ENCODE data around the gene FCN3. TPM values are rescaled to one million over a fixed set of nuclear protein-coding genes. Genes with fewer than 3 reads are reported as not detected.

Gene FCN3
- total RNA-seq, 2 experiments from 2014 or later, result not detected

GRCh38 chr1:27367160-27367650 lies 7.4 kb downstream of the FCN3 start:
- Histone ChIP-seq H2AFZ (ENCODE audit: low read length) (no peak overlapping the region), H3K4me1 (ENCODE audit: insufficient read depth, low read length, poor library complexity, severe bottlenecking) (peaks cover 22% of the 10 kb centered on the region), H3K36me3 (ENCODE audit: insufficient read depth, low read length) (no peaks in the 10 kb centered on the region), H3K9me2 (ENCODE audit: insufficient read depth, low read length) (no peaks in the 10 kb centered on the region), H3K27ac (ENCODE audit: low read depth, low read length, poor library complexity, severe bottlenecking) (no peak overlapping the region), H3K4me3 (ENCODE audit: low read depth, low read length, poor library complexity, severe bottlenecking) (no peak overlapping the region), H4K20me1 (ENCODE audit: insufficient read depth, low read length) (no peaks in the 10 kb centered on the region), H3K4me2 (ENCODE audit: low read length) (no peak overlapping the region), H3K79me2 (ENCODE audit: insufficient read depth, low read depth, low read length) (no peaks in the 10 kb centered on the region), H3K9me3 (ENCODE audit: low read length) (no peaks in the 10 kb centered on the region)
- ChIA-PET POLR2A (no interaction called here), CTCF (ENCODE audit: unreplicated experiment) (interaction anchor here (0.7 kb wide), 1 partner anchor 169 kb away, joined by 3 read pairs; no protein-coding TSS in a partner anchor)
- BruUV-seq (replicated peaks), result no TSS peak
- no peak for TF ChIP-seq CTCF (conservative IDR thresholded peaks at IDR 0.05; ENCODE audit: low read length)
- TF ChIP-seq EZH2phosphoT487 (IDR thresholded peaks at IDR 0.05; ENCODE audit: borderline replicate concordance, low read depth, low read length), result no peak
- intact Hi-C loops (cut with micrococcal nuclease; ENCODE audit: unreplicated experiment), result no loop called here
- no peak for DNase-seq (ENCODE audit: low spot score)

- Histone ChIP-seq H3K27ac (ENCODE audit: low read depth, low read length, poor library complexity, severe bottlenecking) (no peak within 1 kb of the TSS), H3K4me2 (ENCODE audit: low read length) (peak within 1 kb of the TSS; percentile 87), H3K4me1 (ENCODE audit: insufficient read depth, low read length, poor library complexity, severe bottlenecking) (peaks cover 22% of the 10 kb centered on the region), H3K79me2 (ENCODE audit: insufficient read depth, low read depth, low read length) (no peaks in the 10 kb centered on the region), H3K4me3 (ENCODE audit: low read depth, low read length, poor library complexity, severe bottlenecking) (peak within 1 kb of the TSS; percentile 62), H3K36me3 (ENCODE audit: insufficient read depth, low read length) (no peaks in the 10 kb centered on the region), H3K9me3 (ENCODE audit: low read length) (no peaks in the 10 kb centered on the region), H3K9me2 (ENCODE audit: insufficient read depth, low read length) (no peaks in the 10 kb centered on the region), H4K20me1 (ENCODE audit: insufficient read depth, low read length) (no peaks in the 10 kb centered on the region), H2AFZ (ENCODE audit: low read length) (peak within 1 kb of the TSS; percentile 89)
- intact Hi-C loops (cut with micrococcal nuclease; ENCODE audit: unreplicated experiment), result no loop called here
- DNase-seq (ENCODE audit: low spot score), result no peak
- ChIA-PET POLR2A (no interaction called here), CTCF (ENCODE audit: unreplicated experiment) (interaction anchor here (0.7 kb wide), 1 partner anchor 170 kb away, joined by 3 read pairs; no protein-coding TSS in a partner anchor)
- no peak for TF ChIP-seq EZH2phosphoT487 (IDR thresholded peaks at IDR 0.05; ENCODE audit: borderline replicate concordance, low read depth, low read length)
- peak; percentile 52; the same call in 1 of the 2 replicates for TF ChIP-seq CTCF (conservative IDR thresholded peaks at IDR 0.05; ENCODE audit: low read length)
- BruUV-seq (replicated peaks), result no TSS peak
Observed at GRCh38 chr1:27366411-27367159, 8.0 kb downstream of the FCN3 start, which contains the start of gene MAP3K6. Gene MAP3K6 (minus strand): TSS chr1:27366961. CDS start chr1:27366597, 364 bp downstream.

- no peak for TF ChIP-seq CTCF (conservative IDR thresholded peaks at IDR 0.05; ENCODE audit: low read length)
- TF ChIP-seq EZH2phosphoT487 (IDR thresholded peaks at IDR 0.05; ENCODE audit: borderline replicate concordance, low read depth, low read length), result no peak
- Histone ChIP-seq H2AFZ (ENCODE audit: low read length) (peak overlapping the region; percentile 89; the same call in 1 of the 2 replicates), H3K79me2 (ENCODE audit: insufficient read depth, low read depth, low read length) (no peaks in the 10 kb centered on the region), H3K9me2 (ENCODE audit: insufficient read depth, low read length) (no peaks in the 10 kb centered on the region), H3K9me3 (ENCODE audit: low read length) (no peaks in the 10 kb centered on the region), H3K27ac (ENCODE audit: low read depth, low read length, poor library complexity, severe bottlenecking) (no peak overlapping the region), H3K36me3 (ENCODE audit: insufficient read depth, low read length) (no peaks in the 10 kb centered on the region), H4K20me1 (ENCODE audit: insufficient read depth, low read length) (no peaks in the 10 kb centered on the region), H3K4me2 (ENCODE audit: low read length) (peak overlapping the region; percentile 87), H3K4me1 (ENCODE audit: insufficient read depth, low read length, poor library complexity, severe bottlenecking) (peaks cover 22% of the 10 kb centered on the region), H3K4me3 (ENCODE audit: low read depth, low read length, poor library complexity, severe bottlenecking) (peak overlapping the region; percentile 62)
- no TSS peak for BruUV-seq (replicated peaks)
- ChIA-PET CTCF (ENCODE audit: unreplicated experiment) (interaction anchor here (0.6 to 0.9 kb wide), 5 partner anchors 22 to 1319 kb away, joined by 3 to 22 read pairs (median 7); partner anchors contain the start of gene SYTL1), POLR2A (interaction anchor here (0.6 to 0.7 kb wide), 3 partner anchors 32 to 195 kb away, joined by 4 to 5 read pairs (median 4); no protein-coding TSS in a partner anchor)
- peak; percentile 36 for DNase-seq (ENCODE audit: low spot score)
- intact Hi-C loops (cut with micrococcal nuclease; ENCODE audit: unreplicated experiment), result no loop called here
Observed at GRCh38 chr1:27366113-27366410, 8.6 kb downstream of the FCN3 start.
